Activated naive CD4-positive, alpha-beta T cell treated with anti-CD3 and anti-CD28 coated beads, Interleukin-2, amount 50 U/mL, for 16 hours (primary cell): ENCODE results near the gene PEPD.
"Not testable (repeated sequence)": the region's sequence is repeated elsewhere in the genome, so short reads cannot be mapped to it uniquely, and the experiment has no call there.

Experiments used
- DNase-seq: peaks from one replicate; pipeline ENCODE4 v3.0.0-alpha.2; 2020

The PEPD gene

DNA sequence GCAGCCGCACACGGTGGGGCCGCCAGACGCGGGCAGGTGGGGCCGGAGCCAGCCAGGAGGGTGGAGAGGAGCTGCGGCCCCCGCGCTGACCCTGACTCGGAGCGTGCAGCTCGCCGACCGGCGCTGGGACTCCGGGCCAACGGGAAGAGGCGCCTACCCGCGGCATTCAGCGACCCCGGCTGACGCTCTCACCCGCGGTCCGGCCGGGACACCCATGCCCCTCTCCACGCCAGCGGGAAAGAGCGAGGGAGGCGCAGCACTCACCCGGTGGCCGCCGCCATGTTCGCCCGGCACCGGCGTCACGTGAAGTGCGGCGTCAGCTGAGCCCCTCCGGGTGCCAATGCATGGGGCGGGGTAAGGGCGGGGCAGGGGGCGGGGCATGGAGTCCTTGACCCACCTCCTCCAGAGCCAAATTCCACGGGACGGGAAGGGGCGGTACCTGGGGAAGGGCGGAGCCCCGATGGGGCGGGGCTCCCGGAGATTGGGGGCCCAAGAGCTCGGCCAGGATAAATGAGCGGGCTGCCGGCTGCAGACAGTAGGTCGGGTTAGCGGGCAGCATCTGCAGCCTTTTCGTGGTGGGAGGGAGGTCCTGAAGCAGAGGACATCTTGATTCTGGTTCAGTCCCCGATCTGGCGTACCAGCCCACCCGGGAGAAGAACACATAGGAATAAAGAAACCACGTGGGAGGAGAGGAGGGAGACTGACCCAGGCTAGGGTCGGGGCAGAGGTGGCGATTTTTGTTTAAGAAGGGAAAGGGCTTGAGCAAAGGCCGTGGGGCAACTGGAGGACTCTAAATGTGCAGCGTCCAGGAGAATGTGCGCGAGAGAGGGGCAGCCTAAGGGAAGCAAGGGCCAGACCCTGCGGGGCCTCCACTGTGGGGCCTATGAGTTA lies at the start of gene PEPD:
Gene PEPD, minus strand, starts transcription at position 312 of the 891 bp plus-strand sequence. Its CDS starts 31 bp downstream, at position 281.
- peak; percentile 84 for DNase-seq

DNA sequence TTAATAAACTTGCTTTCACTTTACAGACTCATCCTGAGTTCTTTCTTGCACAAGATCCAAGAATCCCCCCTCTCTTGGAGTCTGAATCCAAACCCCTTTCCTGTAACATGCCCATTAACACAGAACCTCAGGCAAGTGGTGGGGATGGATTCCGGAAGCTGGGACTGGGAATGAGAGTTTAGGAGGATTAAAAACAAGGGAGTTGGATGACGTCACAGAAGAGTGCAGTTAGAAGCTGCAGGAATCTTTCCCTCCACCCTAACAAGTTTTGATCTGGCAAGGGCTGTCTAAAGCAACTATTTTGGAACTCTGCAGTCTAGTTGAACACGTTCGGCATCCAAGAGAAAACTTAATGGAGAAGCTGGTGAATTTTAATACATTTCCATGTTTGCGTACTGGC lies 48.2 kb upstream of the PEPD start:
- no peak for DNase-seq

DNA sequence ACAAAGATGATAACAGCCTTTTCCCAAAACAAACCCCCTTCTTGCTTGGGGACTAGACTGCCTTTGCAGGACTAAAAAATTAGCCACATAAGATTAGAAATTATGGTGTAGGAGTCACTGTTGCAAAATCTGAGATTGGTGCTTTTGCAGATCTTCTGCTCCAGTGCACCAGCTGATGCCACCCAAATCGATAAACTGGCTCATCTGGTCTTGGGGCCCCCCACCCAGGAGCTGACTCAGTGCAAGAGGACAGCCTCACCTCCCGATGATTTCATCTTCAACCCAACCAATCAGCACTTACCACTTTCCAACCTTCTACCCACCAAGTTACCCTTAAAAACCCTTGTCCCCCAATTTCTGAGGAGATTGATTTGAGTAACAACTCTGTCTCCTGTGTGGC lies 47.1 kb upstream of the PEPD start:
- DNase-seq, result no peak

DNA sequence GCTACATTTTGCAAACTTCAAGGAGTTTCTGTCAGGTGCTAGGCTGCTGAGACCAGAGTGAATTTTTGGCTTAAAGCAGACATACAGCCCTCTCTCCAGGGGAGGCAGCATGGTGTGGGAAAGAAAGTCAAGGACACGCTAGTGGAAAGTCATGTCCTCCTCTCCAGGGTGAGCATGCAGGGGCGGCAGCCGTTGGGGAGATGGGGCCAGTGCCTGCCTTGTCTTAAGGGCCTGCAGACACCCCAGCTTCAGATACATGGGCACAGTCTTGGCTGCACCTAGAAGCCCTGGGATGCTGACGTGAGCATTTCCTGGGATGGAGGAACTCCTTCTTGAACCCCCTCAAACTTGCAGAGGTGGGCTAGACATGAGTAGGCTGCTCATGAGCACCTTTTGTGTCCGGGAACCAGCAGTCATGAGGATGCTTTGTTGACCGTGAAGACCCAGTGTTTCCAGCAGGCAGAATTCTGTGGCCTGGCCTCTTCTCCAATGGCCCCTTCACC lies 43.3 kb upstream of the PEPD start:
- no peak for DNase-seq

DNA sequence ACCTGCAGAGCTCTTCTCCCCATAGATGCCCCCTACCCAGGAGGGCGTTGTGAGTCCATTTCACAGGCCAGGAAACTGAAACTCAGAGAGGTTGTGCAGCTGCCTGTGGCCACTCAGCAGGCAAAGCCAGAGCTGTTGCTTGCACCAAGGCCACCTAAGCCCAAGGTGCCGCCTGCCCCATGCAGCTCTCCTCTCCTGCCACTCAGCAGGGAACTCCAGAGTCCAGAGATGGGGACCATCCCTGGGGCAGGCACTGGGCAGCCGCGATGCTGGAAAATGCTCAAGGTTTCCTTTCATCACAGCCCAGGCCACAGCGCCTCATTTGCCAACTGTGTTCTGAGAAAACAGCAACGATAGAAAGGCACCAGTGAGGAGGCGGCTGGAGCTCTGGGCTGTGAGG lies 41.0 kb upstream of the PEPD start:
- DNase-seq, result no peak

DNA sequence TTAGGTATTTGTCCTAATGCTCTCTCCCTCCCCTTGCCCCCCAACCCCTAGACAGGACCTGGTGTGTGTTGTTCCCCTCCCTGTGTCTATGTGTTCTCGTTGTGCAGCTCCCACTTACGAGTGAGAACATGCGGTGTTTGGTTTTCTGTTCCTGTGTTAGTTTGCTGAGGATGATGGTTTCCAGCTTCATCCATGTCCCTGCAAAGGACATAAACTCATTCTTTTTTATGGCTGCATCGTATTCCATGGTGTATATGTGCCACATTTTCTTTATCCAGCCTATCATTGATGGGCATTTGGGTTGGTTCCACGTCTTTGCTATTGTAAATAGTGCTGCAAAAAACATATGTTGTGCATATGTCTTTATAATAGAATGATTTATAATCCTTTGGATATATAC lies 40.1 kb upstream of the PEPD start:
- DNase-seq, result not testable (repeated sequence)

DNA sequence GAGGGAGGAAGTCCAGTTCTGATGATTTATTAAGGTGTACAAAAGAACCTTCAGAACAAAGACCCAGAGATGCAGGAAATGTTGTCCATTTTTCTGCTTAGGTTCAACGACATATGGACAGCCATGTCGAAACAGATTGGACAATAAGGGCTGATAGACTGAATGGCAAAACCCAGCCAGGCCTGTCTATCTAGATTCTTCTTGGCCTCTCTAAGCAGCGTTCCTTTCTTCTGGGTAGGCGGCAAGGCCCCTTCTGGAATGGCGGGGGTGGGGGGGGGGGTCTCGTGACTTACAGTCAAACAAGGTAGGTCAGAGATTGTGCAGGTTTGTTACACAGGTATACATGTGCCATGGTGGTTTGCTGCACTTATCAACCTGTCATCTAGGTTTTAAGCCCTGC lies 39.7 kb upstream of the PEPD start:
- no peak for DNase-seq

DNA sequence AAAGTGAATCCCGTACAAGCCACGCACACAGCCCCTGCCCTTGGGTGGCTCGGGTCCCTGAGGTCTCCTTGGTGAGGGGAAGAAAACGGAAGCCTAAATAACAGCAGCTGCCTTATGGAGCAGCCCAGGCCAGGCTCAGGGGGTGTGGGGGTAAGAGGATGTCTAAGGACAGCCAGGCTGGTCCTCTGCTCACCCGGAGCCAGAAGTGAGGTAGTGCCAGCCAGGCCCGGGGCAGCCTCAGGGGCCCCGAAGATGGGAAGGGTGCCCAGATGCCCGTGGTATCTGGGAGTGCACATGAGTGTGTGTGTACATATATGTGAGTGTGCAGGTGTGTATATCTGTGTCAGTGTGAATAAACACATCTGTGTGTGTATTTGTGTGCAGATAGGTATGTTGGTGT lies 38.4 kb upstream of the PEPD start:
- DNase-seq, result no peak

DNA sequence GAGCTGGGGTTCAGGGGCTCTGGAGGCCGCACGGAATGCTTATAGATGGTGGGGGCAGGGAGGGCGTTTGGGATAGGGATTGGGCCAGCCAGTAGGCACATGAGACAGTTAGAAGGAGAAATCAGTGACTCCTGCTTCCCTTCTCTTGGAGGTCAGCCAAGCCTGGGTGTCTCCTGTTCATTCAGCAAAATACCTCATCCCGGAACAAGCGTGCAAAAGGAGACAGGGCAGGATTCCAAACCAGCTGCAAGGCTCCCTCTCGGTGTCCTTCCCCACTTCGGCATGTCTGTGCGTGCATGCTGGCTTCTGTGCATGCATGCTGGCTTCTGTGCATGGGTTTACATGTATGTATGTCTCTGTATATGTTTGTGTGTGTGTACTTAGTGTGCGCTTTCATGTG lies 37.3 kb upstream of the PEPD start:
- no peak for DNase-seq

DNA sequence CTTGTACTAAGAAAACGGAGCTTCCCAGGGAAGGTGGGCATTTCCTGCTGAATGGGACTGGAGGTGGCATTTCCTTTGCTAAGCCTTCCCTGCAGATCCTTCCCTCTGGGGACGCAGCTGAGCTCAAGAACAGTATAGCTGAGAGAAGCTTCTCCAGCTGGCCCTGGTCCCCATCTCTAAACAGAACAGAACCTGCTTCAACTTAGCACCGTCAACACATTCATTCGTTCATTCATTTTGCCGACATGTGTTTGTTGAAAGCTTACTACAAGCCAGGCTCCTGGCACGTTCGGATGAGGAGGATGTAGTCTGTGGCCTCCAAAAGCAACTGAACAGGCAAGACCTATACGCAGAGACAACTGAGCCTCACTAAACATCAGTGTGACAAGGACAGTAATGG lies 36.6 kb upstream of the PEPD start:
- no peak for DNase-seq

DNA sequence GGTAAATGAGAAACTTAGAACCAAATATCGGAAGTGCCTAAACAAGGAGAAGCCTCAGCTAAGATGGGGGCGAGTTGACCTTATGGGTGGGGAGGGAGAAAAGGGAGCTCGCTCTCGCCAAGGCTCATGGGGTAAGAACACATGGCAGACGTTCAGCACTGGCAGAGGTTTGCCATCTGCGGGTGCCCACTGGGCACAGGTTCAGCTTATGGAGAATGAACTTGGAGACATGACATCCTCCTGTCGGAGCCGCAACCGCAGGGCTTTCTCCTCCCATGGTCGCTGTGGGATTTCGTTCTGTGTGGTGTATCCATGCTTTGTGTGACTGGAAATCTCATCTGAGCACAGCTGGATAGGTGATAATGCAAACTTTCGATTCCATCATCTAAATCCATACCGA lies 36.1 kb upstream of the PEPD start:
- DNase-seq, result no peak

DNA sequence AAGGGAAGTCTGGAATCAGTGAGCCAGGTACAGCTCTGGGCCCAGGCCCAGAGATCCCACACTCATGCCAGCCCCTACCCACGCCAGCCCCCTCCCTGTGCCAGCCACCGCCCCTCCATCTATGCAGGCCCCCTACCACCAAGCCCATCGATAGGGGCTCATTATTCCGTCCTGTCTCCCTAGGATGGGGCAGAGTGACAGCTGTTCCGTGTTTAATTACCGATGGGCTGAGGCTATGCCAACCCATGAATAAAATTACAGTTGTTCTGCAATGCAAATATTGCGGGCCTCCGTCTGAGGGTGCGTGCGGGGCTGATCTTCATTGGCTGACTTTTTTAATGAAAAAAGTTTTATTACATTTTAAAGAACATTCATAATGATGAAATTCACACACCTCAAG lies 35.6 kb upstream of the PEPD start:
- no peak for DNase-seq

DNA sequence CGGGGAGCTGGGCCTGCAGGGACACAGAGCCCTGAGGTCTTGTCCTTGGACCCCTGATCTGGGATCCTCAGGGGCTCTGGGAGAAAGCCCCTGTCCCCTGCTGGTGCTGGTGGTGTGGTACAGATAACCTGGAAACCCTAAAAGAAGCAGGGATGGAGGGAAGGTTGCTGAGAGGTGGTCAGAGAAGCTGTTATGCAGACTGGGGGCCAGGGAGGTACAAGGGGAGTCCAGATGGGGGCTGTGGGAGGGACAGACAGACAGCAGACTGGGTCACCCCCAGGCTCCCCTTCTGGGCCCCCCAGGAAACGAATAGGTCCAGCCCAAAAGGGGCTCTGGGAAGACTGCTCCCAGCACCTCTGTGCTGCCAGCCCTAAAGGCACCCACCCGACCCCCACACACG lies 34.7 kb upstream of the PEPD start:
- DNase-seq, result no peak

DNA sequence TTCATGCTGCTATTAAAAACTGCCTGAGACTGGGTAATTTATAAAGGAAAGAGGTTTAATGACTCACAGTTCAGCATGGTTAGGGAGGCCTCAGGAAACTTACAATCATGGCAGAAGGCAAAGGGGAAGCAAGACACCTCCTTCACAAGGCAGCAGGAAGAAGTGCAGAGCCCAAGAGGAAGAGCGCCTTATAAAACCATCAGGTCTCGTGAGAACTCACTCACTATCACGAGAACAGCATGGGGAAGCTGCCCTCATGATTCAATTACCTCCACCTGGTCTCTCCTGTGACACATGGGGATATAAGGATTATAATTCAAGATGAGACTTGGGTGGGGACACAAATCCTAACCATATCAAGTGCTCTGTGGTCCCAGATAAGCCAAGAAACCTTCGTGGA lies 34.1 kb upstream of the PEPD start:
- not testable (repeated sequence) for DNase-seq

DNA sequence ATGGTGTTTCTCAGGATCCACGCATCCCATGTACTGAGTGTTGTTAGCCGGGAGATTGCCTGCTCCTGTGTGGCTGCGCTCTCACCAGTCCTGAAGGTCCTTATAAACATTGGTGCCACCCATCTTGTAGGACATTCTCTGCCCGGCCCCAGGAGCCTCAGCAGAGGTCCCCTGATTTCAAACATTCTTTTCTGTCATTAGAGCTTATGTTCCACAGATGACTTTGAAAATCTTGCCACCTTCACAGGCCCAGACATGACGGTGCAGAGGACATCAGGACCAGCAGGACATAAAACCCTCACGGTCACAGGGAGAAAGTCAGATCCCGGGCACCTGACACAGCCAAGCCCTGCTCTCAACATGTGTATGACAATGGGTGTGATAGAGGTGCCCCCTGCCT lies 33.2 kb upstream of the PEPD start:
- no peak for DNase-seq

DNA sequence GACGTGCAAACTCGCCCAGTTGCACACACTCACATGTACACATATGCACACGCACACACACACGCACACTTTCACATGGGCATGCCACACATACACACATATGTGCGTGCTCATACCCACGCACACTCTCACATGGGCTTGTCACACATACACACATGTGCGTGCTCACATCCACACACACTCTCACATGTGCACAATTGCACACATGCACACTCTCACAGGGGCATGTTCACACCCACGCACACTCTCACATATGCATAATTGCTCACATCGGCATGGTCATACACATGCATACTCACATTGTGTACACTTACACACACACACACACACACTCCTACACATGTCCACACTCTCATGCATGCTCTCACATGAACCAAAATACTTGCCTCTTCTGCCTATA lies 32.8 kb upstream of the PEPD start:
- DNase-seq, result no peak

DNA sequence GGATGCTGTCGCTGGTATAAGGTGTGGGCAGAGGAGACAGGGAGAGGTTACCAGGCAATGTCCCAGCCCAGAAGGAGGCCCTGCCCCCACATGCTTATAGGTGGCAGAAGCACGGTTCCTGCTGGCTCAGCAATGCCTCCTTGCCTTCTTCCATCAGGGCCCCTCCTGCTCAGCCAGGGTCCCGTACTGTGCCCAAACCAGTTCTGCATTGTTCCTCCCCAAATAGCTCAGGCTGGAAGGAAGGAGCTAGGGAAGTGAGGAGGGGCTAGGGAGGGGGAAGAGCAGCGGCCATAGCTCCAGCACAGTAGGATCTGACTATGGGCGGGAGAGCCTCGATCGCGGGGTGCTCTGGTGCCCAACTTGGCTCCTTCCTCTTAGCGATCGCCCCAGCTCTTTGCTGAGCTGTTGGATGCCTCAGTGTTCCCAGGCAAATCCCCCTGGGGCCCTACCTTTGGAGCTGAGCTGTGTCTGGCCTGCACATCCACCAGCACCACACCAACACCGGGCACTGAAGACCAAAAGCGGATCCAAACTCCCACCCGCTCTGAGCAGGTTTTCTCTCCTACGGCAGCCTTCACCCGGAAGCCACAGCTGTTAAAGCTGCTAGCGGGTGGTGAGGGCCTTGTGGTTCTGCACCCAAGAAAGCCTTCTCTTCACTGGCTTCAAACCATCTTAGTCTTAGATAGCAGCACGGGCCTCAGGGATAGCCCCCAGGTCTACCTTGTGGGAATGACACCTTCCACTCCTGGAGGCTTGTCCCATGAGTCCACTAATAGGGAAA lies 32.1 kb upstream of the PEPD start:
- no peak for DNase-seq

DNA sequence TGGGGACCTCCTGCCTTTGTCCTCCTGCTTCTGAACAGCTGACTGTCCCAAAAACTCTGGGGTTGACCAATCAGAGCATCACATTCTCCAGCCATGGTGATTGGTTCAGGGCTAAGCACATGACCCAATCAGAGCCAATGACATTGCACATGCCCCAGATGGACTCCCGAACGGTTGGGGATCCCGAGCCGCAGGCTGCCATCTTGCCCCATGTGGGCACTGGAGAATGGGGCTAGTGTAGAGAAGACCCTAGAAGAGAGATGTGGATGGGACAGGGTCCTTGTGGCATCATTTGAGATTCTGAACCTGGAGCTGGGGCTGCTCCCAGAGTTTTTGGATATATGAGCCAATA lies 31.3 kb upstream of the PEPD start:
- DNase-seq, result no peak

DNA sequence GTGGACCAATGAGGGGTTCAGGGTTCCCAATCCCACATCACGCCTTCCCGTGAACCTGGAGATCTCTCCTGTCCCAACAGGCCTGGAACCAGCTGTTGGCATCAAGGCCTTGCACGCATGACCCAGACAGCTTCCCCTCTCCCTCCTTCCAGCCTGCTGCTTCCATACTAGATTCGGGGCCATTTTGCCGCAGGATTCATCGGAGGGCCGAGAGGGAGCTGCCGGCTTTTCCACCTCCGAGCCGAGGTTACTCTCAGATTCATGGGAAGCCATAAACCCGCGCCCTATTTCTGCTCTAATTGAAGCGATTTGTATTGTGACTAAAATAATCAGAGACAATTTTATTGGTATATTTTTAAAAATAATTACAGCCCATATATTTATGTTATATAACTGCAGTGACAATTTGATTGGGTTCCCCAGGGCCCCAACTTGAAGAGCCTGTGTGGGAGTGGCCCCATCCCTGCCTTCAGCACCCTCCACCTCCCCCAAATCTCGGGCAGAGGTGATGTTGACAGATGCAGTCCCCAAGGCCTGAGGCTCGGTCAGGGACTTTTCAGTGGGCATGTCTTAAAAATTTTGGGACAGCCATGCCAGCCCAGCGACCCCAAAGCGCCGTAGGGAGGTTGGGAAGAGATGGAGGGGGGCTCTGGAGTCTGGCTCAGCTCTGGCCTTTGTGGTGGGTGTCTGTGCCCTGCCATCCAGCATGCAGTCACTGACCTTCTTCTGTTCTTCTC lies 30.8 kb upstream of the PEPD start:
- no peak for DNase-seq

DNA sequence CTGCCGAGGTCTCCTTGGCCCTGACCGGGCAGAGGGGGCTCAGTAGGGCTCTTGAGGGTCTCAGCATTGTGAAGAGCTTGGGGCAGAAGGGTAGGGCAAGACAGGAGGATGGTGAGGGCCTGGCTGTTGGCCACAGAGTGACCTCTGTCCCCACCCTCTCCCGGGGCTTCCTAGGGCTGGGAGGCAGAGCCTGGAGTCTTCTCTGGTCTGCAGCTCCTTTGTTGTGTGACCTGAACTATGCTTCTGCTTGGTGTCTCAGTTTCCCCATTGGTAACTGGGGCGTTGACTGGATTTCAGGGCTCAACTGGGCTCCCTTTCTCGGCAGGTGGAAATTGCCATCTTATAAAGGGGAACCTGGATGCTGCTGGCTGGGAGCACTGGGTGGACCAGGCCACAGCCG lies 30.1 kb upstream of the PEPD start:
- DNase-seq, result no peak

DNA sequence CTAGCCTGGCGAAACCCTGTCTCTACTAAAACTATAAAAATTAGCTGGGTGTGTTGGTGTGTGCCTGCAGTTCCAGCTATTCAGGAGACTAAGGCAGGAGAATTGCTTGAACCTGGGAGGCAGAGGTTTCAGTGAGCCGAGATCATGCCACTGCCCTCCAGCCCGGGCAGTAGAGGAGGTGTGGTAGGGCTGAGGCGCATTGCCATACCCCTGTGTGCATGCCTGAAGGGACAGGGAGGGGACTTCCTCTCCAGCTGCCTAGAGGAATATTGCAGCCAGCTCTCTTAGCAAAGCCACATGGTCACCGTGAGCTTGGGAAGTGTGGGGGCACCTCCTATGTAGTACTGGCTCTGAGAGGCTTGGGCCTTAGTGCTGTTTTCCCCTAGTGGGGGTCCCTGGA lies 29.2 kb upstream of the PEPD start:
- no peak for DNase-seq

DNA sequence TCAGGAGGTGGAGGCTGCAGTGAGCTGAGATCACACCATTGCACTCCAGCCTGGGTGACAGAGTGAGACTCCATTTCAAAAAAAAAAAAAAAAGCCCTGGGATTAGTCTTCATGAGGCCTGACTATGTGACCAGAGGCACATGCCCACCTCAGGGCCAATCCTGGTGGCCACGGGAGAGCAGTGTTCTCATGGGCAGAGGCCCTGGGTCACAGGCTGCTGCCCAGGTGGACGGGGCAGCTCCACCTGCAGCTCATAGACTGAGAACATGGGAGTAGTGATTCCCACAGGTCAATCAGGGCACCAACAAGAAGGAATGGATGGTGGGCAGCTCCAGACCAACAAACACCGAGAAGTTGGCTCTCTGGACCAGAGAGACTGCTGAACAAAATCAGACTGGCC lies 26.1 kb upstream of the PEPD start:
- DNase-seq, result no peak

DNA sequence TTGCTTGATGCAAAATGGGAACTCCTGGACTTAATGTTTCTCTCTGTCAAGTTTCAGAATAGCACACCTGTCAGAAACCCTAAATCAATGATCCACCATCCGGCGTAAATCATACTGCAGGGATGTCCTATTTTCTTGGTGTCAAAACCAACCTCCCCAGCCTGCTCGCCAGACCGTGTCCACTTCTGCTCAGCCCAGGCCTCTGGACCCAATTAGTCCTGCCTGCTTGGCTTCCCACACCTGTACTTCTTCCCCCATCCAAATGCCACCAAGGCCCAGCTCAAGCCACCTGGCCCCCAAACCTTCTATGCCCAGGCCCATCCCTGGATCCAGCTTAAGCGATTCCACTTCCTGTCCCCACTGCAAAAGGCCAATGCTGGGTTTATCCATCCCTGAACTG lies 25.1 kb upstream of the PEPD start:
- no peak for DNase-seq
